Stomach (tissue), 9 donors: ENCODE data around the gene TIMM23. TPM values are rescaled to one million over a fixed set of nuclear protein-coding genes. Genes with fewer than 3 reads are reported as not detected.
"Not testable (repeated sequence)": the region's sequence is repeated elsewhere in the genome, so short reads cannot be mapped to it uniquely, and the experiment has no call there.

ENCODE experiments used
- DNase-seq, 2 donors: peaks; one replicate each; pipeline versions ENCODE4 v3.0.0 to v3.0.0-alpha.2; 2013 to 2019
- H3K27ac ChIP-seq, 5 donors: fragments of 200-600 bp in 4 of 5; sonication (generic) in 4 of 5; one replicate each; pipeline ENCODE4 v1.5.1; 2013 to 2019; ENCODE audit warnings: mild to moderate bottlenecking in 1 of 5, moderate library complexity in 1 of 5
- H3K27me3 ChIP-seq, 3 donors: fragments of 200-600 bp; sonication (generic); one replicate each; pipeline ENCODE4 v1.5.1; 2017 to 2019; ENCODE audit warnings: mixed run types in 1 of 3
- H3K36me3 ChIP-seq, 4 donors: fragments of 200-600 bp; sonication (generic); 1 replicate in 3 of 4; 2 replicates in 1 of 4; pipeline ENCODE4 v1.5.1; 2016 to 2019
- H3K4me1 ChIP-seq, 4 donors: fragments of 200-600 bp; sonication (generic); one replicate each; pipeline ENCODE4 v1.5.1; 2016 to 2019
- H3K4me3 ChIP-seq, 4 donors: fragments of 200-600 bp; sonication (generic) in 3 of 4; one replicate each; pipeline ENCODE4 v1.5.1; 2016 to 2019; ENCODE audit warnings: mild to moderate bottlenecking in 1 of 4
- H3K9me3 ChIP-seq, 4 donors: fragments of 200-600 bp; sonication (generic); one replicate each; pipeline ENCODE4 v1.5.1; 2016 to 2019
- CTCF ChIP-seq, 7 experiments: fragments of 450-650 bp in 4 of 7; fragments of 200-600 bp in 3 of 7; sonication (generic) in 3 of 7; IDR thresholded peaks; one replicate each; pipeline ENCODE4 v1.5.1; 2016 to 2019; ENCODE audit warnings: antibody characterized with exemption in 7 of 7, control low read depth in 2 of 7, mild to moderate bottlenecking in 1 of 7
- EP300 ChIP-seq: sonication (generic); formaldehyde crosslinking; IDR thresholded peaks from one replicate; pipeline ENCODE4 v1.6.1; 2017; ENCODE audit warnings: antibody characterized with exemption
- POLR2A ChIP-seq, 4 donors: fragments of 450-650 bp; IDR thresholded peaks; one replicate each; pipeline ENCODE4 v1.6.1; 2016; ENCODE audit warnings: antibody characterized with exemption in 4 of 4, control low read depth in 2 of 4, mild to moderate bottlenecking in 1 of 4, moderate library complexity in 1 of 4
- POLR2AphosphoS5 ChIP-seq, 3 donors: sonication (generic); formaldehyde crosslinking; IDR thresholded peaks; one replicate each; pipeline ENCODE4 v1.6.1; 2016; ENCODE audit warnings: antibody characterized with exemption in 3 of 3
- WGBS, 5 donors: extraction: QIAGEN DNeasy Blood & Tissue Kit in 3 of 5; methylation state at CpG; one replicate each; pipeline versions ENCODE4 v1.1.5 to v1.1.7; 2013 to 2018; 5-methylcytosine and 5-hydroxymethylcytosine counted together
- intact Hi-C: fragments of 100-400 bp; cut with DNase I; formaldehyde crosslinking; loops from one replicate; pipeline ENCODE4 v1.15.1; 2023; ENCODE audit warnings: low total_unique reads
- polyA plus RNA-seq, 3 donors: library from polyadenylated mRNA; stranded (reverse); fragments of 200-250 nt; gene quantifications; one replicate each; pipeline ENCODE4 v1.2.3, GENCODE V29; 2013
- total RNA-seq, 5 donors: library from RNA; depleted of rRNA; stranded (reverse); fragments of >200 nt; gene quantifications; one replicate each; pipeline versions ENCODE4 v1.1.0 to v1.2.3, GENCODE V29; 2014 to 2016
- donor health status: healthy with polysubstance abuse.
- donor health status: Bipolar disorder and iron deficiency.
- donor health status: healthy.

TIMM23 gene
- total and polyA plus RNA-seq, 8 donors: 20.5 to 111 (median 56.8) TPM

GRCh38 chr10:46040004-46040403, 67.7 kb downstream of the TIMM23 start:
- no peak overlapping the region for H3K4me3 ChIP-seq
- H3K36me3 ChIP-seq: no peaks in the 10 kb centered on the region
- H3K4me1 ChIP-seq: no peaks in the 10 kb centered on the region
- WGBS, 5 donors: 67 to 79% (median 74%) methylated on average over 3 of the region's 3 CpGs
- H3K9me3 ChIP-seq: no peaks in the 10 kb centered on the region
- intact Hi-C loops: no loop called here
- H3K27me3 ChIP-seq: peaks cover 0 to 5% (median 0%) of the 10 kb centered on the region in 3 donors
- TF ChIP-seq CTCF (IDR thresholded peaks at IDR 0.05) (no peak), POLR2A (IDR thresholded peaks at IDR 0.05) (no peak), POLR2AphosphoS5 (IDR thresholded peaks at IDR 0.05) (no peak), EP300 (no peak)
- H3K27ac ChIP-seq: no peak overlapping the region
- DNase-seq: no peak

DNA sequence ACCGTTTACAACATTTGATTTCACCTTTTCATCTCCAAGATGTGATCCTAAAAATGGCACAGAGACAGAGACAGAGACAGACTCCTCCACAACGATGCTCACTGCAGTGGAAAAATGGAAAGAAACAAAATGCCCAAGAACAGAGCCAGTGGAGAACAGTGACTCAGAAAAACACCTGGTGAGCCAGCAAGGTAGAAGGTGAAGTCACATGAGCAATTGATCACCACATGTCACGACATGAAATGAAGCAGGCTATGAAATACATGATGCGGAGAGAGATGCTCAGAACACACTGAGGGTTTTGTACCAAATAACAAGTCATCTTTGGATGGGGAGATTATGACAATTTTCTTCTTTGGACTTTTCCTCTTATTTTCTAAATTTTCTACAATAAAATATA, 70.2 kb downstream of the TIMM23 start:
- H3K27ac ChIP-seq: no peak overlapping the region
- H3K4me1 ChIP-seq: peaks cover 0 to 4% (median 0%) of the 10 kb centered on the region in 4 donors
- H3K36me3 ChIP-seq: no peaks in the 10 kb centered on the region
- 56 to 62% (median 61%) methylated on average over 4 of the region's 4 CpGs for WGBS, 5 donors
- intact Hi-C loops: no loop called here
- TF ChIP-seq POLR2A (IDR thresholded peaks at IDR 0.05) (no peak), CTCF (IDR thresholded peaks at IDR 0.05) (no peak), POLR2AphosphoS5 (IDR thresholded peaks at IDR 0.05) (no peak), EP300 (no peak)
- no peak for DNase-seq
- peaks cover 0 to 1% (median 0%) of the 10 kb centered on the region in 3 donors for H3K27me3 ChIP-seq
- no peaks in the 10 kb centered on the region for H3K9me3 ChIP-seq
- no peak overlapping the region for H3K4me3 ChIP-seq

- Histone ChIP-seq H3K27me3 (peaks cover 0 to 9% (median 0%) of the 10 kb centered on the region in 3 donors), H3K27ac (peak within 1 kb of the TSS in 1 of 5 donors; percentile 30), H3K36me3 (no peaks in the 10 kb centered on the region), H3K9me3 (no peaks in the 10 kb centered on the region), H3K4me3 (peak within 1 kb of the TSS in 1 of 4 donors; percentile 7), H3K4me1 (peaks cover 0 to 9% (median 2%) of the 10 kb centered on the region in 4 donors)
- DNase-seq: peak in 1 of 2 donors; percentile 28
- TF ChIP-seq CTCF (IDR thresholded peaks at IDR 0.05) (no peak), EP300 (no peak), POLR2AphosphoS5 (IDR thresholded peaks at IDR 0.05) (peak in 1 of 3 donors; percentile 19), POLR2A (IDR thresholded peaks at IDR 0.05) (no peak)
- intact Hi-C loops: no loop called here
- WGBS, 5 donors: 43 to 67% (median 54%) methylated on average over 7 of the region's 7 CpGs
Observed at GRCh38 chr10:46046261-46046660, 74.0 kb downstream of the TIMM23 start, which contains the start of gene MSMB. Gene MSMB (minus strand): TSS chr10:46046269. CDS start chr10:46046237, 32 bp downstream.

- intact Hi-C loops: no loop called here
- peaks cover 0 to 9% (median 0%) of the 10 kb centered on the region in 3 donors for H3K27me3 ChIP-seq
- no peaks in the 10 kb centered on the region for H3K36me3 ChIP-seq
- no peak for DNase-seq
- 23 to 41% (median 34%) methylated on average over 2 of the region's 2 CpGs for WGBS, 5 donors
- no peaks in the 10 kb centered on the region for H3K9me3 ChIP-seq
- H3K4me1 ChIP-seq: peaks cover 0 to 14% (median 2%) of the 10 kb centered on the region in 4 donors
- no peak overlapping the region for H3K27ac ChIP-seq
- no peak for TF ChIP-seq POLR2A (IDR thresholded peaks at IDR 0.05)
- no peak for TF ChIP-seq EP300
- no peak for TF ChIP-seq CTCF (IDR thresholded peaks at IDR 0.05)
- TF ChIP-seq POLR2AphosphoS5 (IDR thresholded peaks at IDR 0.05): no peak
- no peak overlapping the region for H3K4me3 ChIP-seq
Observed at GRCh38 chr10:46048152-46048551, 75.9 kb downstream of the TIMM23 start.

GRCh38 chr10:46049497-46049831, 77.2 kb downstream of the TIMM23 start:
- H3K27me3 ChIP-seq, H3K27ac ChIP-seq, DNase-seq, intact Hi-C loops, H3K36me3 ChIP-seq, H3K9me3 ChIP-seq, H3K4me3 ChIP-seq: not testable (repeated sequence)
- peaks cover 0 to 14% (median 5%) of the 10 kb centered on the region in 4 donors for H3K4me1 ChIP-seq
- WGBS, 5 donors: 95 to 99% (median 96%) methylated on average over 11 of the region's 11 CpGs
